ENCODE measurements around the gene CDC14A.

DNA sequence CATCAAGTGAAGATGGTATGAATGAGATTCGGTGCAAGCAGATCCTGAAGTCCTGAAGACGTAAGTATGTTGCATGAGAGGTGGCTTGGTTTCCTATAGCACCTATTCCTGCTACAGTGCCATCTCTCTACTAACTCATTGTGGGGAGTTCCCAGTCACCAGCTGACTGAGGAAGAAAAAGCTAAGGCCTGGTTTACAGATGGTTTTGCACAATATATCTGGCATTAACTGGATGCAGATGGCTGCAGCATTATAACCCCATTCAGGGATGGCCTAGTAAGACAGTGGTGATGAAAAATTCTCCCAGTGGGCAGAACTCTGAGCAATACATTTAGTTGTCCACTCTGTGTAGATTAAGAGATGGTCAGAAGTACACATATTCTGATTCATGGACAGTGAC lies 49.6 kb upstream of the CDC14A start:
- TF ChIP-seq, protein P1, sequence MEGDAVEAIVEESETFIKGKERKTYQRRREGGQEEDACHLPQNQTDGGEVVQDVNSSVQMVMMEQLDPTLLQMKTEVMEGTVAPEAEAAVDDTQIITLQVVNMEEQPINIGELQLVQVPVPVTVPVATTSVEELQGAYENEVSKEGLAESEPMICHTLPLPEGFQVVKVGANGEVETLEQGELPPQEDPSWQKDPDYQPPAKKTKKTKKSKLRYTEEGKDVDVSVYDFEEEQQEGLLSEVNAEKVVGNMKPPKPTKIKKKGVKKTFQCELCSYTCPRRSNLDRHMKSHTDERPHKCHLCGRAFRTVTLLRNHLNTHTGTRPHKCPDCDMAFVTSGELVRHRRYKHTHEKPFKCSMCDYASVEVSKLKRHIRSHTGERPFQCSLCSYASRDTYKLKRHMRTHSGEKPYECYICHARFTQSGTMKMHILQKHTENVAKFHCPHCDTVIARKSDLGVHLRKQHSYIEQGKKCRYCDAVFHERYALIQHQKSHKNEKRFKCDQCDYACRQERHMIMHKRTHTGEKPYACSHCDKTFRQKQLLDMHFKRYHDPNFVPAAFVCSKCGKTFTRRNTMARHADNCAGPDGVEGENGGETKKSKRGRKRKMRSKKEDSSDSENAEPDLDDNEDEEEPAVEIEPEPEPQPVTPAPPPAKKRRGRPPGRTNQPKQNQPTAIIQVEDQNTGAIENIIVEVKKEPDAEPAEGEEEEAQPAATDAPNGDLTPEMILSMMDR (IDR thresholded peaks at IDR 0.05) = no peak
- no peak for TF ChIP-seq POLR2A (IDR thresholded peaks at IDR 0.05)

Measured in body of pancreas (tissue), 4 donors.